ENCODE measurements around the gene FGGY.
"Not testable (repeated sequence)": the region's sequence is repeated elsewhere in the genome, so short reads cannot be mapped to it uniquely, and the experiment has no call there.

Gene FGGY

GRCh38 chr1:59289570-59289969 is 7.3 kb upstream of the FGGY start:
- no peak for DNase-seq

GRCh38 chr1:59290193-59290949 is 6.5 kb upstream of the FGGY start:
- no peak for DNase-seq

- no peak for DNase-seq
Observed at GRCh38 chr1:59291561-59291960, 5.3 kb upstream of the FGGY start.

GRCh38 chr1:59292562-59292961 is 4.3 kb upstream of the FGGY start:
- DNase-seq: no peak

- DNase-seq: no peak
Observed at GRCh38 chr1:59293206-59293605, 3.7 kb upstream of the FGGY start.

- no peak for DNase-seq
Observed at GRCh38 chr1:59293849-59294248, 3.0 kb upstream of the FGGY start.

- DNase-seq: no peak
Observed at GRCh38 chr1:59294423-59294822, 2.5 kb upstream of the FGGY start.

- DNase-seq: no peak
Observed at GRCh38 chr1:59295618-59296017, 1.3 kb upstream of the FGGY start.

GRCh38 chr1:59298026-59298583 is 1.2 kb downstream of the FGGY start:
- no peak for DNase-seq

GRCh38 chr1:59298710-59299346 is 1.9 kb downstream of the FGGY start:
- no peak for DNase-seq

- DNase-seq: not testable (repeated sequence)
Observed at GRCh38 chr1:59299670-59300069, 2.8 kb downstream of the FGGY start.

GRCh38 chr1:59302297-59302696 is 5.4 kb downstream of the FGGY start:
- no peak for DNase-seq

- DNase-seq: no peak
Observed at GRCh38 chr1:59302871-59303270, 6.0 kb downstream of the FGGY start.

- no peak for DNase-seq
Observed at GRCh38 chr1:59305188-59305587, 8.3 kb downstream of the FGGY start.

GRCh38 chr1:59307591-59307990 is 10.7 kb downstream of the FGGY start:
- DNase-seq: no peak

GRCh38 chr1:59308839-59309238 is 11.9 kb downstream of the FGGY start:
- no peak for DNase-seq

- no peak for DNase-seq
Observed at GRCh38 chr1:59309392-59309791, 12.5 kb downstream of the FGGY start.

- DNase-seq: no peak
Observed at GRCh38 chr1:59309795-59310548, 13.1 kb downstream of the FGGY start.

GRCh38 chr1:59310549-59311250 is 13.8 kb downstream of the FGGY start:
- no peak for DNase-seq

- no peak for DNase-seq
Observed at GRCh38 chr1:59314776-59315528, 18.1 kb downstream of the FGGY start.

- no peak for DNase-seq
Observed at GRCh38 chr1:59315529-59316463, 18.9 kb downstream of the FGGY start.

All from hippocampal formation (tissue), 2 donors.